ENCODE data around the gene TOP2A.
"Not testable (repeated sequence)": the region's sequence is repeated elsewhere in the genome, so short reads cannot be mapped to it uniquely, and the experiment has no call there.

- TF ChIP-seq CTCF (conservative IDR thresholded peaks at IDR 0.05); EZH2 (IDR thresholded peaks at IDR 0.05; ENCODE audit: low read depth): not testable (repeated sequence)
These were observed 31.1 kb downstream of the TOP2A start for GRCh38 chr17:40386555-40386954.
